CD4-positive, alpha-beta T cell treated with Interleukin-6 for 4 hours (primary cell): ENCODE results near the gene MLST8.
A peak's percentile ranks its signal among the peaks of the same experiment; 100 is the strongest.
"Not testable (repeated sequence)": the region's sequence is repeated elsewhere in the genome, so short reads cannot be mapped to it uniquely, and the experiment has no call there.

Experiments used
- DNase-seq: peaks from one replicate; pipeline ENCODE4 v3.0.0-alpha.2; 2020; ENCODE audit warnings: mixed read lengths

Gene MLST8

DNA sequence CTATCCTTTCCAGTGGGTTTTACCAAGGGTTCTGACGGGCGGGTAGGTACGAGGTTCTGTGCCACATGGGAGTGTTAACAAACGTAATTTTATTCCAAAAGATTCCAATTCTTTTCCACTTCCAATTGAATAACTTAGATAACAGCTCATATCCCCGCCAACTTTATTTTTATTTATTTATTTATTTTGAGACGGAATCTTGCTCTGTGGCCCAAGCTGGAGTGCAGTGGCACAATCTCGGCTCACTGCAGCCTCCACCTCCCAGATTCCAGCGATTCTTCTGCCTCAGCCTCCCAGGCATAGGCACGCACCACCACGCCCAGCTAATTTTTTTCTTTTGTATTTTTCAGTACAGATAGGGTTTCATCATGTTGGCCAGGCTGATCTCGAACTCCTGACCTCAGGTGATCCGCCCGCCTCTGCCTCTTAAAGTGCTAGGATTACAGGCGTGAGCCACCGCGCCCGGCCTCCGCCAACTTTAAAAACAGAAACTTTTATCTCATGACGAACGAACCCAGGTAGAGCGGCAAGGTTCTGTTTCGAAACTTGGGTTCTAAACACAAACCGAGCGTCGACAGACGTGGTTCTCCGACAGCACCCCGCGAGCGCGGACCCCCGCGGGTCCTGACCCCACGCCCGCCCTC, 45.5 kb downstream of the MLST8 start:
- peak; percentile 50 for DNase-seq

DNA sequence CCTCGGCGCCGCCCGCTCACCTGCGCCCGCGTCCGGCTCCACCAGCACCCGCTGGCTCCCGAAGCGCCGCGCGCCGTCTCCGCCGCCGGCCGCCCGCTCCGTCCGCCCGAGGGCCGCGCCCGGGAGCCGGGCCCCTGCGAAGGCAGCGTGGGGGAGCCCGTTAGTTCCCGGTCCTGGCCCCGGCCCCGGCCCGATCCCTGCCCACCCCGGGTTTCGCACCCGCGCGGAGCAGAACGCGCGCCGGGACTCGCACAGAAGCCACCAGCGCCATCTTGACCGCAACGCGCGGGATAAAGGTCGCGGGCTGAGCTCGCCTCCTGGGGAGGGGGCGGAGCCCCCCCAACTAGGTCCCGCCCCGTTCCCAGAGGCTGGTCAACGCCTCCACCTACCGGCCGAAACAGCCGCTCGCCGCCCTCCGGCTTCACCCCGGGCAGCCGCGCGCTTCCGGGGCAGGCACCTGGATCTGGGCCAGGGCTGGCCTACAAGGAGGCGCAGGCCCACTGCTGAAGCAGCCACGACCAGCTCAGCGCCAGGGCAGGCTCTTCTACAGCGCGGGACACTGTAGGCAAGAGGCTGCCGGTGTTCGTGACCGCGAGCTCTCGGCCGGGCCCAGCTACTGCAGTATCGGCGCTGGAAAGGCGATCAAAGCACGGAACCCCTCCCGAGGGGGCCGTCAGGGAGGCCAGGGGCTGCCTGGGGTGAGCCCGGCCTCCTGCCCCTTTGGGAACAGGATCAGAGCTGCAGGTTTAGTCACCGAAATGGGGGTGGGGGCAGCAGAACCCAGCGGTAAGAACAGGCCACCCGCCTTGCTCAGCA, 46.2 kb downstream of the MLST8 start, which contains the start of gene ECI1:
Gene ECI1, minus strand, starts transcription at position 292 of the 816 bp plus-strand sequence. Its CDS starts 21 bp downstream, at position 271.
- DNase-seq = peak; percentile 88

DNA sequence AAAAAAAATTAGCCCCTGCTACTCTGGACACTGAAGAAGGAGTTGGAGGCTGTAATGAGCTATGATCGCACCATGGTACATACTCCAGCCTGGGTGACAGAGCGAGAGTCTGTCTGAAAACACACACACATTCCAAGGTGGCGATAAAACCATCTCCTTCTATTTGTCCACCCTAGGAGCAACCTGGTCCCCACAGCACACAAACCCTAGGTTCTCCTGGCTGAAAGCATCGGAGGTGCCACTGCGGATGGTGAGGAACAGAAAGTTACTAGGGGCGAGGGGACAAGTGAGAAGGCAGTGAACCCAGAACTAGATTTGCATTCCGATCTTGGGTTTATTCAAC, 47.5 kb downstream of the MLST8 start:
- no peak for DNase-seq

DNA sequence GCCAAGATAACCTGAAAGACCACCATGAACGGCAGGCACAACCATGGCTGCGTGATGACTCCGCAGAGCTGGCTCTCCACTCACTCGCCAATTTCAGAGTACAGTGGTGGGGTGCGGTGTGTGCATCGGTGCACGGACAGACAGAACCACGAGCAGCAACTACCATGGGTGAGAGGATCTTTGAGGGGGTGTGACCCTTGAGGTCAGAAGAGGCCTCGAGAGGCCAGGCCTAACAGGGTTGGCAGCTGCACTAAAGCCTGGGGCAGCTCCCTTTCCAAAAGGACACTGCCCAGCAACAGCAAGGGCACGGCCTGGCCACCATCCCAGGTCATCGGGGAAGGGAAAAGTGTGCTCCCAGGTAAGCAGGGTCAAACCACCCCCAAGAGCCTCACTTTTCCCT, 48.0 kb downstream of the MLST8 start:
- no peak for DNase-seq

DNA sequence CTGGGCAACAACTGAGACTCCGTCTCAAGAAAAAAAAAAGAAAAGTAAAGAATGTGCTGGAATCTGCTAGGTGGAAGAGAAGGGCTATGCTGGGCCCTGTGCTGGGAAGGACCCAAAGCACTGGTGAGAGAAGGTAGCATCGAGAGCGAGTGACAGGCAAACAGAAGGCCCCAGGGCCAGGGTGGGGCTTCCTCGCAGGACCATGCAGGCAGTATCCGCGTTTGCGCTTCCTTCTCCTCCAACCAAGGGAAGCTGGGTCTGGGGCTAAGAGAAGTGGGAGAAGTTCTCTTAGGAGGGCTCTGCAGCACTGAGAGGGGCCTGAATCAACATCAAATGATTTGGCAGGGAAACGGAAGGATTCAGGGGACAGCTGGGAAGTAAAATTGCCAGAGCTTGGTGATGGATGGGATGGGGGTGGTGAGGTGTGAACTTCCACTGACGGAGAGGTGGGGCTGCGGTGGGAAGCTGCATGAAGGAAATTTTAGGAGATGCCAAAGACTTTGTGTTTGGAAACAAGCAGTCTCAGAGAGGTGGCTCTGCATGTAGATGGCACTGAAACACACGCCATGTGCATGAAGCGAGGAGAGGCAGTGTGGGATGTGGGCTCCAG, 51.4 kb downstream of the MLST8 start:
- DNase-seq = no peak

DNA sequence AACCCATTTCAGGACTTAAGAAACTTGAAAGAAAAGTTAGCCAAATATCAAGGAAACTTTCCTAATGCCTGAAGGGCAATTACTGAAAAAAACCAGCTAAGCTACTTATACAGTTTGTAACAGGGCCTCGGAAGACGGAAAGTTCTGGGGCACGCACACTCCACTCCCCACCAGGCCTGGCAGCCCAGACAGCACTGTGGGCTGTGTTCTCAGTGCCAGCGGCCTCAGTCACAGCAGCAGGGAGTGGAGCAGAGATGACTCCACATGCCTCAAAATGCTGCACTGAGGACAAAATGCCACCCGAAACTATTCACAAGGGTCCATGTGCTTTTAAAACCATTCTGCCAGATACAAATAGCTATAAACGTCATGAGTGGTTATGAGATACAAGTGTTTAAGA, 52.5 kb downstream of the MLST8 start:
- DNase-seq = no peak

DNA sequence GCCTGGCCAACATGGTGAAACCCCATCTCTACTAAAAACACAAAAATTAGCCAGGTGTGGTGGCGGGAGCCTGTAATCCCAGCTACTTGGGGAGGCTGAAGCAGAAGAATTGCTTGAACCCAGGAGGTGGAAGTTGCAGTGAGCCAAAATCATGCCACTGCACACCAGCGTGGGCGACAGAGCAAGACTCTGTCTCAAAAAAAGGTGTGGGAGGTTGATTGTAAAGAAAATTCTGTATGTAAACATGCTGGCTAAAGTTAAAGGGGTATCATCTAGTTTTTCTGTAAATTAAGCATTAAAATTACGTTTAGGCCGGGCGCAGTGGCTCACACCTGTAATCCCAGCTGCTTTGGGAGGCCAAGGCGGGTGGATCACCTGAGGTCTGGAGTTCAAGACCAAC, 53.3 kb downstream of the MLST8 start:
- not testable (repeated sequence) for DNase-seq
